Thymus (tissue), 11 donors: Measurements from ENCODE around the gene ERP29. TPM values are rescaled to one million over a fixed set of nuclear protein-coding genes. Genes with fewer than 3 reads are reported as not detected.
"Not testable (repeated sequence)": the region's sequence is repeated elsewhere in the genome, so short reads cannot be mapped to it uniquely, and the experiment has no call there.

Experiments used
- DNase-seq, 9 donors: peaks; one replicate each; pipeline ENCODE4 v3.0.0-alpha.2; 2013; ENCODE audit warnings: low spot score in 9 of 9, low read depth in 6 of 9, missing footprints in 1 of 9
- H3K27ac ChIP-seq, 2 donors: one replicate each; pipeline ENCODE4 v1.5.1; 2013; ENCODE audit warnings: control low read depth in 1 of 2, low read depth in 1 of 2, low read length in 1 of 2, mild to moderate bottlenecking in 1 of 2, moderate library complexity in 1 of 2
- H3K27me3 ChIP-seq, 2 donors: one replicate each; pipeline ENCODE4 v1.5.1; 2013; ENCODE audit warnings: low read length in 1 of 2; ENCODE audit not compliant: control insufficient read depth in 2 of 2, insufficient read depth in 1 of 2
- H3K36me3 ChIP-seq, 2 donors: one replicate each; pipeline ENCODE4 v1.5.1; 2013; ENCODE audit warnings: low read length in 1 of 2, mild to moderate bottlenecking in 1 of 2, moderate library complexity in 1 of 2; ENCODE audit not compliant: control insufficient read depth in 2 of 2, insufficient read depth in 2 of 2
- H3K4me1 ChIP-seq, 2 donors: one replicate each; pipeline ENCODE4 v1.5.1; 2013; ENCODE audit warnings: low read length in 2 of 2; ENCODE audit not compliant: control insufficient read depth in 2 of 2, insufficient read depth in 2 of 2
- H3K4me3 ChIP-seq, 2 donors: one replicate each; pipeline ENCODE4 v1.5.1; 2013; ENCODE audit warnings: low read length in 2 of 2, control low read depth in 1 of 2, mild to moderate bottlenecking in 1 of 2
- H3K9me3 ChIP-seq, 2 donors: one replicate each; pipeline ENCODE4 v1.5.1; 2013; ENCODE audit warnings: low read length in 1 of 2, mild to moderate bottlenecking in 1 of 2; ENCODE audit not compliant: control insufficient read depth in 2 of 2, insufficient read depth in 1 of 2
- WGBS: extraction: QIAGEN DNeasy Blood & Tissue Kit; methylation state at CpG from one replicate; pipeline ENCODE4 v1.1.7; 2013; 5-methylcytosine and 5-hydroxymethylcytosine counted together
- polyA plus RNA-seq: library from polyadenylated mRNA; stranded (reverse); fragments of 200-250 nt; gene quantifications from one replicate; pipeline ENCODE4 v1.2.3, GENCODE V29; 2013
- total RNA-seq: library from RNA; stranded (reverse); fragments of 120-200 nt; gene quantifications from one replicate; pipeline ENCODE4 v1.2.4, GENCODE V29; 2013
- donor health status: healthy.

The ERP29 gene
- total and polyA plus RNA-seq, 2 donors, result 85.0 to 130 TPM

- no peaks in the 10 kb centered on the region for H3K9me3 ChIP-seq
- H3K27me3 ChIP-seq, result no peaks in the 10 kb centered on the region
- WGBS, result 98% methylated on average over 5 of the region's 5 CpGs
- DNase-seq, result no peak
- no peak overlapping the region for H3K4me3 ChIP-seq
- no peaks in the 10 kb centered on the region for H3K36me3 ChIP-seq
- no peak overlapping the region for H3K27ac ChIP-seq
- no peaks in the 10 kb centered on the region for H3K4me1 ChIP-seq
Measured at GRCh38 chr12:111980598-111980997, 32.6 kb upstream of the ERP29 start.

- H3K4me3 ChIP-seq, result no peak overlapping the region
- H3K4me1 ChIP-seq, result no peaks in the 10 kb centered on the region
- WGBS, result 99% methylated on average over 2 of the region's 2 CpGs
- no peak for DNase-seq
- no peaks in the 10 kb centered on the region for H3K9me3 ChIP-seq
- H3K27me3 ChIP-seq, result no peaks in the 10 kb centered on the region
- no peak overlapping the region for H3K27ac ChIP-seq
- H3K36me3 ChIP-seq, result no peaks in the 10 kb centered on the region
Measured at GRCh38 chr12:111981987-111982386, 31.2 kb upstream of the ERP29 start.

GRCh38 chr12:111984820-111985219 is 28.4 kb upstream of the ERP29 start:
- Histone ChIP-seq H3K27me3 (no peaks in the 10 kb centered on the region), H3K4me3 (no peak overlapping the region), H3K36me3 (no peaks in the 10 kb centered on the region), H3K27ac (no peak overlapping the region), H3K4me1 (no peaks in the 10 kb centered on the region), H3K9me3 (no peaks in the 10 kb centered on the region)
- WGBS, result 98% methylated on average over 2 of the region's 2 CpGs
- DNase-seq, result no peak

GRCh38 chr12:111991535-111991934 is 21.7 kb upstream of the ERP29 start:
- Histone ChIP-seq H3K36me3 (no peaks in the 10 kb centered on the region), H3K27ac (peak overlapping the region; percentile 34 to 60), H3K4me1 (peaks cover 17 to 36% of the 10 kb centered on the region in 2 donors), H3K4me3 (no peak overlapping the region), H3K27me3 (no peaks in the 10 kb centered on the region), H3K9me3 (no peaks in the 10 kb centered on the region)
- WGBS, result 93% methylated on average over 2 of the region's 2 CpGs
- DNase-seq, result no peak

GRCh38 chr12:111991946-111992345 is 21.3 kb upstream of the ERP29 start:
- DNase-seq, result peak in 1 of 9 donors; percentile 51
- Histone ChIP-seq H3K4me3 (no peak overlapping the region), H3K9me3 (no peaks in the 10 kb centered on the region), H3K27me3 (no peaks in the 10 kb centered on the region), H3K4me1 (peaks cover 17 to 36% of the 10 kb centered on the region in 2 donors), H3K36me3 (no peaks in the 10 kb centered on the region), H3K27ac (peak overlapping the region in 1 of 2 donors; percentile 34)
- 86% methylated on average over 4 of the region's 4 CpGs for WGBS

GRCh38 chr12:111992464-111992863 is 20.8 kb upstream of the ERP29 start:
- Histone ChIP-seq H3K27me3 (no peaks in the 10 kb centered on the region), H3K9me3 (no peaks in the 10 kb centered on the region), H3K36me3 (peaks cover 0 to 3% of the 10 kb centered on the region in 2 donors), H3K4me3 (no peak overlapping the region), H3K27ac (peak overlapping the region; percentile 94 to 96), H3K4me1 (peaks cover 17 to 40% of the 10 kb centered on the region in 2 donors)
- DNase-seq, result no peak
- WGBS, result 85% methylated on average over 6 of the region's 6 CpGs

- H3K9me3 ChIP-seq, result no peaks in the 10 kb centered on the region
- WGBS, result 6% methylated on average over 2 of the region's 2 CpGs
- peak overlapping the region; percentile 94 to 96 for H3K27ac ChIP-seq
- no peaks in the 10 kb centered on the region for H3K27me3 ChIP-seq
- peaks cover 17 to 40% of the 10 kb centered on the region in 2 donors for H3K4me1 ChIP-seq
- peaks cover 0 to 3% of the 10 kb centered on the region in 2 donors for H3K36me3 ChIP-seq
- peak in 8 of 9 donors; percentile 56 to 90 (median 76) for DNase-seq
- peak overlapping the region; percentile 31 to 41 for H3K4me3 ChIP-seq
Measured at GRCh38 chr12:111993292-111994150, 19.7 kb upstream of the ERP29 start.

GRCh38 chr12:111994211-111995111 is 18.8 kb upstream of the ERP29 start:
- peak overlapping the region; percentile 93 to 96 for H3K27ac ChIP-seq
- WGBS, result 22% methylated on average over 17 of the region's 17 CpGs
- H3K9me3 ChIP-seq, H3K36me3 ChIP-seq, H3K27me3 ChIP-seq: not testable (repeated sequence)
- DNase-seq, result peak in 6 of 9 donors; percentile 34 to 81 (median 52)
- H3K4me1 ChIP-seq, result peaks cover 17 to 40% of the 10 kb centered on the region in 2 donors
- H3K4me3 ChIP-seq, result peak overlapping the region; percentile 31 to 41
